NCI-H187 (cell line): ENCODE data around the gene FTO.

Experiments used
- DNase-seq, 2 experiments: peaks; one replicate each; lab custom pipeline; 2025; lab: John Stamatoyannopoulos, UW

The FTO gene

DNA sequence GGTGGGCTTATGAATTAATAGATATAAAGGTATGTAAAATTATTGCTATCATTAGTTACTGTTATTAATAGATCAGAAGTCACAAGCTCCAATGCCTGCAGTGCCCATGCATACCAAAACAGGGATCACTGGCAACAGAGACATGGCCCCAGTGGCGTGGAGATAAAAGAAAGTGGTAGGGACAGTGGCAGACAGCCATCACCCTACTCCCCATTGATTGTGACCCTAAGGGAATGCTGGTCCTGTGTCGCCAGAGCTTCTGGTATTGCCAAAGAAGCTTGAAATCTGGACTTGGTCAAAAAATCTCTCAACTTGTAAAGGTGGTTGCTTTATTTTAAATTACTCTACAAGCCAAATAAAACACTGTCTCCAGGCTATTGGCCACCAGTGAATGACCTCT, 303.5 kb downstream of the FTO start:
- no peak for DNase-seq

GRCh38 chr16:54009464-54010176, 305.7 kb downstream of the FTO start:
- DNase-seq, result no peak

DNA sequence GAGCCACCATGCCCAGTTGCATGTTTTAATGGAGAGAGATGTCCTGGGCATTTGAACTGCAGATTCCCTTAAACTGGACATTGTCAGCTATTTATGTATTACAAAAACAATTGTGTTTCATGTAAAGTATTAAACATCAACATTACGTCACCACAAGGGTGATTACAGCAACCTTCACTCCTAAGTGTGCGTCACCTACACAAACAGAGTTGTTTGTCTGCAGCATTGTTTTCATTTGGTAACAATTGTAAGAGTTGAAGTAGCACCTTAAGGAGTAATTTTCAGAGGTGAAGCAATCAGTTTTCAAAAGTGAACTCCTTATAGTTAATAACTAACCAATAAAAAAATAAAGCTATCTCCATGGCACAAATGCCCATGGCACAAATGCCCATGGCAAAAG, 311.2 kb downstream of the FTO start:
- no peak for DNase-seq

DNA sequence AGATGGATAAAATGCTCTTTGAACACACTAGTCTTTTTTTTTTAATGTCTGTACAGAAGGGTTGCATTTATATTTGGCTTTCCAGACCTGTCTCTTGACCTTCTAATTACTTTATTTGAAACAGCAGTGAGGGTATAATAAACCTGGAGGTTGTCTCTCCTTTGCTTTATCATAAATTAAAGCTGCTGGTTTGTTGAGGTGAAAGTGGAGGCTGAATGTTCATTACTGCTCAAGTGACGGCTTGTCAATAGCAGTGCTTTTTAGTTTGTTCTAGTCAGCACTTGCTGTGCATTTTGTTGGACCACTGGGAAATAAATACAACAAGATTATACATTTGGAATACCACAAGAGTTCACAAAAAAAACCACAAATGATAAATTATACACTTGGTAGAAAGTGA, 318.4 kb downstream of the FTO start:
- no peak for DNase-seq

DNA sequence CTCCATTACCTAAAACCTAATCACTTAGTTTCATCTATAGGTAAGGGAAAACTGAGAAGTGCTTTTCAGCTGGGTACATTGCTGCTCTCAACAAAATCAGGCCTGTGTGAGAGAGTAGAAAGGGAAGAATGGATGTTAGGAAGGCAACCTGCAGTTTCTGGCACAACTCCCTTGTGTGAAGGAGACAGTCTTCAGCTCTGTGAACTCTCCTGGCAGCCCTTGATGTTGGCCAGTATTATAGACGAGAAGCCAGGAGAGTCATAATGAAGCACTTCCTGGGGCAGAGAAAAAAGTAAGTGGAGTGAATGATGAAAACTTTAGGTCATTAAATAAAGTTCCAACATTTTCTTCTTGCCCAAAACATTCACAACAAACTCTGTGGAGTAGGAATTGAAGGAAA, 322.5 kb downstream of the FTO start:
- DNase-seq, result no peak

DNA sequence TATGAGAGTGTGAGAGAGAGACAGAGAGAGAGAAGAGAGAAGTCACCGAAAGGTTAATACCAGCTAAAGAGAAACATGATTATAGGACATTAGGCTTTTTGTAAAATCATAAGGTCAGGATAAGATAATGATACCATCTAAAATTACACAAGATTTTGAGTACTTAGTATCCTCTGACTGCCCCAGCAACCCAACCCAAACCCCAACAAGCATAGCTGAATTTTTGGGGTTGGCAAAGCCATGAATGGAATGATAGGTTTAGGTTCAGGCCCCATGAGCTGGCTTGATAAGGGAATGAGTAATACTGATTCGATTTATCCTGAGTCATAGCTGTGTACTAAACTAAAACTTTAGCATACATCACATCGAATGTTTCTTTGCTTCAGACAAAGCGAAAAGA, 323.1 kb downstream of the FTO start:
- DNase-seq, result no peak

DNA sequence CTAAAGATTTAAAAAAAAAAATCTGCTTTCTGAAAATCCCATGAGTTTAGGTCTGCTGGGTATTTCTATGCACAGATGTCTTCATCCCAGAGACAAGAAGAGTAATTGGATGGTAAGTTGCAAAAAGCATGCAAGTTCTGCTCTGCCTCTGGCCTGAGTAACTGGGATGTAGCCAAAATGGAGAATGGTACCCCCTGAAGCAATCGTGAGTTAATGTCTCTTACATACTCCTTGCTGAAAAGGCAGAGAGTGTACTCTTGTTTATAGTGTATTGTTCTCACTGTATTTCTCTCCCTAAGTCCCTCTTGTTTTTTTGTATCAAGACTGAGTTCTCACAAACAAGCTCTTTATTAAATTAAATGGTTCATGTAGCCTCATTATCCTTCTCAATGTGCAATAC, 323.6 kb downstream of the FTO start:
- DNase-seq, result no peak

- DNase-seq, result no peak
Observed at GRCh38 chr16:54027995-54028394, 324.0 kb downstream of the FTO start.

- DNase-seq, result no peak
Observed at GRCh38 chr16:54030451-54030850, 326.5 kb downstream of the FTO start.

DNA sequence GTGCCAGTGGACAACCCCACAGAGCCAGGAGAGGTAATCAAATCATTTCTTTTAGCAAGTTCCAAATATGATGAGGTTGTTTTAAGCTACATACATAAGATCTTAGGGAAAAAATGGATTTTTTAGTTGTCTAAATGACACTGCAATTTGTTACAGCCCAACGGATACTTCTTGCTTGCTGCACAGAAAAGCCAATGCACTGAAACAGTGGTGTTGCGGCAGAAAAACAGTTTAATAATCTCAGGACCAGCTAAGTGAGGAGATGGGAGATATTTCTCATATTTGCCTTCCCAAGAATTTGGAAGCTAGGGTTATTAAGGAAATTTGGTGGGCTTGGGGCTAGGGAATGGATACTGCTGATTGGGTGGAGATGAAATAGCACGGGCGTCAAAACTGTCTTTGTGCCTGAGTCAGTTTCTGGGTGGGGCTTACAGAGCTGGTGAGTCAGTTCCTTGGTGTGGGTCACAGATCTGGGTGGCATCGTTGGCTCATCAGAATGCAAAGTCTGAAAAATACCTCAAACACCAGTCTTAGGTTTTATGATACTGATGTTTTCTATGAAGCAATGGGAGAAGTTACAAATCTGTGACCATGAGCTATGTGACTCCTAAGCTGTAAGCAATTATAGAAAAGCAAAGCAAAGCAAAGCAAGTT, 327.3 kb downstream of the FTO start:
- no peak for DNase-seq

DNA sequence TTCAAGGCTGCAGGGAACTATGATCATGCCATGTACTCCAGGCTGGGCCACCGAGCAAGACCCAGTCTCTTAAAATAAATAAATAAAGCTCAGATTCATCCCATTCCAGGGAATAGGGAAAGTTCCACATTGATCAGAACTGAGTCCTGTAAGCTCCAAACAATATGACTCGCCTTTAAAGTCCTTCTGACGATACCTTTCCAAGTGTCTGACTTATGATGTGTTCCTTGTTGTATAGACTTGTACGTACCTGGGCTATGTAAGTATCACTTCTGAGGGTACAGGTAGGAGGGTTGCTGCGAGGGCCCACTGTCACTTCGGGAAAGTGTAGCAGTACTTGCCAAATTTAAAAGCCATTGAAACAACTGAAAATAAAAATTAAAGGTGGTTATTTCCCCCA, 329.8 kb downstream of the FTO start:
- DNase-seq, result no peak

DNA sequence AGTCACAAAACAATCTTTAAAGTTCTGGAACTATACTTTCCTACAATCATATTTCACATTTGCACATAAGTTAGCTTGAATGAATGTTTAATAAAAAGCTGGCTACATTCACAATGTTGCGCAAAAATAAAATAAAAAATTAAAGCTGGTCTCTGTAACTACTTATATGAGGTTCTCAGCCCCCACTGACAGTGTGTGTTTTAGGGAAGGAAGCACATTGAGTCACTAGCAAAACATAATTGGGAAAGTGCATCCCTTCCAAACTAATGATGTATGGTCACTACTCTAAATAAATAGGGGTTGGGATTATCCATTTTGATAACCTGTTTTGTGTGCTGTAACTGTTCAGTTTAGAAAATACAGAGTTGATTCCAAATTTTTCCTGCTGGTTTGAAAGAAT, 330.7 kb downstream of the FTO start:
- DNase-seq, result no peak

DNA sequence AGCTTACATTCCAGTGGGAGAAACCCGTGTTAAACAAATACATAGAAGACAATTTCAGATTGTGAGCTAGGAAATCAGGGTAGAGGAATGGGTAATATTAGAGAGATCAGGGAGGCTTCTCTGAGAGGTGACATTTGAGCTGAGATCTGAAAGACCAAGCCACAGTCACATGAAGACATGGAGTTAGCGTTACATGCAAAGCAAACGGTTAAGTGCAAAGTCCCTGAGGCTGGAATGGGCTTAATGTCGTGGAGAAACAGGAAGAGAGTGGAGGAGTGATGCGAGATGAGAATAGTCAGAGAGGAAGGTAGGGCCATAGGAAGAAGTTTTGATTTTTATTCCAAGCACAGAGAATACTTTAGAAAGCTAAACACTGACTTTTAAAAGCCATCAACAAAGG, 336.5 kb downstream of the FTO start:
- no peak for DNase-seq

GRCh38 chr16:54040975-54041374, 337.0 kb downstream of the FTO start:
- DNase-seq, result no peak

DNA sequence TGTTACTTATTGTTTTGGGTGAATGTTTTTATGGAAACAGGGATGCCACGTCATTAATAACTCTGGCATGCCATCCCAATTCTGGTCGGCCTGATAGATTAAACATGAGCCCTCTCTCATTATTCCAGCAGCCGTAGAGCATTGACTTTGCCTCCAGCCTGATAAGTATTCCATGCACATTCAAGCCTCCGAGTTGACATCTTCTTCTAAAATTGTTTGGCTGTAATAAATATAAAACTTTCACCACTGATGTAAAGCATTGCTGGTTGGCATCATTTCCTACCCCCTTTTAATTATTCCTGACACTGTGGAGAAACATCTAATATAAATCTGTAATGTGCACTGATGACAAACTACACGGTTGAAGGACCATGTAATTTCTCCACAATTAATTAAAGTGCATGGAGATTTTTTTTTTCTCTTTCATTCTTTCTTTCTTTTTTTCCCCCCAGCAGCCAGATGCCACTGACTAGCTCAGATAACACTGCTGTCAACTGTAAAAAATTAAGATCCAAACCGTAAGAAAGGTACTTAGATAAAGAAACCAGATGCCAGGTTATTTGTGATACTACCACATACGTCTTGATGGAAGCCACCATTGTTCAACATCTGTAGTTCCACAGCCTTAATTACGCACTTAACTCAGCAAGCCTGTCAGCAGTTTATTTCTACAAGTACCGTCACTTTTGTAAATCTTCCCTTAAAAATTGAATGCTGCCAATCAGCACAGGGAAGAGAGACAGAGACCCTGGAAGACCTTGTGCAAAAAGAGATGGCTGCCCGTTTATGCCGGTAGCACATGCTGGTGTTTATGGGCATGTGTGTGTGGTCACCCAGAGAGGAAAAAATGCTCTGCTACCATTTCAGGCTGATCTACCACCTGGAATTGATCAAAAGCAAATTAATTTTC, 344.9 kb downstream of the FTO start:
- DNase-seq, result no peak

GRCh38 chr16:54049591-54050458, 345.9 kb downstream of the FTO start:
- no peak for DNase-seq

- DNase-seq, result no peak
Observed at GRCh38 chr16:54050459-54051210, 346.7 kb downstream of the FTO start.

- DNase-seq, result no peak
Observed at GRCh38 chr16:54051821-54052220, 347.9 kb downstream of the FTO start.

GRCh38 chr16:54052271-54052670, 348.3 kb downstream of the FTO start:
- no peak for DNase-seq

DNA sequence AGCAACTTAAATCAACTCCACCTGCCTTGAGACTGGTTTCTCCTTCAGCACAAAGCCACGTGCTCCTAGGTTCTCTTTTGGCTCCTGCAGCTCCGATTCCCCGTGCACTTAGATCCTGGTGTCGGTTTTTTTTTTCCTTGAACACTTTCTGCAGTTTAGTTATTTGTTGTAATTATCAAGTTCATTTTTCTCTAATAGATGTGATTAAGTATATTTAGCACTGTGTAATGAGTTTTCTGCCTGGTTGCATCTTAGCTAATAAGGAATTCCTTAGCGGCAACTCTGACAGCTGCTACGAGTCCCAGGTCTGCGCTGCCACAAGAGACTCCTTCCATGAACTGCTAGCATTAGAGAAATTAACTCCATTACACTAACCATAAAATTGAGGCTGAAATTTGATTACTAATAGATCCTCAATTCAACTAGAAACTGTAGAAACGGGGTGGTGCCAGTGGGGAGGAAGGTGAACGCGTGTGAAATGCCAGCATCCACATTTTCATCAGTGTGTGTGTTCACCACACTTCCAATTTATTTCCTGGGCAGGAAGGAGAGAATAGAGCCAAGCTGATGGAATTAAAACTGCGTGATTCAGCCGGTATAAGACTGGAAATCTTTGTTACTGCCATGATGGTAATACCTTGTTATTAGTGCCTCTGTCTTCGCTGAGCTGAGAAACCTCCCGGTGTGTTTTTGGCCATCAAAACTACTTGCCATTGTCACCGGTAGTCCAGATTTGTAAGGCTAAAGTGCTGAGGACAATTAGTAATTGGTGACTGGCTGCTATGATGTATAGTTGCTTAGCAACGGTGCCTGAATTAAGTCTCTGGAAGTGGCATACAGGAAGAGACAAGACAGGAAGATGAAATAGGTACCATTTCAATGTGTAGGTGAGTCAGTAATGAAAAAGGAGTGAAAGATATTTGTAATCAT, 350.2 kb downstream of the FTO start:
- DNase-seq, result no peak
